Measurements from ENCODE around the gene RHOT2.

GRCh38 chr16:629185-629832, 38.6 kb upstream of the RHOT2 start:
- TF ChIP-seq POLR2A (IDR thresholded peaks at IDR 0.05) (no peak), CTCF (IDR thresholded peaks at IDR 0.05) (no peak), EP300 (IDR thresholded peaks at IDR 0.05) (no peak)
